Measurements from ENCODE around the gene MTREX. TPM values are rescaled to one million over a fixed set of nuclear protein-coding genes. Genes with fewer than 3 reads are reported as not detected.

The MTREX gene
- total and polyA plus RNA-seq, 7 donors: 11.3 to 76.7 (median 59.0) TPM

DNA sequence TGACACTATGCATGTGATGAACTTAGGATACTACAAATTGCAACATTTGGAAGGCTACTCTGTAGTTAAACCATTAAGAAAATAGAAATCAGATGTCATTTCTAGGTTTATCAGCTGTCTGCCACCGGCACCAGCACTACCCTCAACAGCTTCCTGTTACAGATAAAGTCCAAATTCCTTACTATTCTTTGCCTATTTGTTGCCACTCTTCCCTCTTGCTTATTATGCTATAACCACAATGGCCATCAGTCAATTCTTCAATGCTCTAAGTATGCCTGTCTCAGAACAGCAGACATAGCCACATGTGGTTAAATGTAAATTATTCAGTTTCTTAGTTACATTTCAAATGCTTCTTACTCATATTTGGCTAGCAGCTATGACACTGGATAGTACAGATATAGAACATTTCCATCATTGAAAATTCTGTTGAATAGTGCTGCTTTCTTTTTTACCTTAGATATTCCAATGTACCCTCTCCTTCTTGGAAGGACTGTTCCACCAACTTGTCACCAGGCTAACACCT lies 21.3 kb upstream of the MTREX start:
- DNase-seq: no peak
- peaks cover 6 to 100% (median 52%) of the 10 kb centered on the region in 4 donors for H3K36me3 ChIP-seq
- intact Hi-C loops (cut with DNase I): loop anchor here (10.0 kb wide), 1 partner anchor 668 kb away; no protein-coding TSS in a partner anchor

DNA sequence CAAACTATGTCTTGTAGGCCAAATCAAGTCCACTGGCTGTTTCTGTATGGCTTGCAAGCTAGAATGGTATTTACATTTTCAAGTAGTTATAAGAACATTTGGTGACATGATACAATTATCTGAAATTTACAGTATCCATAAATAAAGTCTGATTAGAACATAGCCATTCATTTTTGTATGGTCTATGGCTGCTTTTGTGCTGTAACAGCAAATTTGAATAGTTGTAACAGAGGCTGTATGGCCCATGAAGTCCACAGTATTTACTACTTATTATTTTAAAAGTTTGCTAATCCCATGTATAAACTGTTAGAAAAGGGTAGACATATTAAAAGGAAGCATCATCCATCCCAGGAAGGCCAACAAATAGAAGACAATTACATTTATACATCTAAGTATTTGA lies 18.0 kb upstream of the MTREX start:
- TF ChIP-seq POLR2A (IDR thresholded peaks at IDR 0.05): no peak
- TF ChIP-seq, protein P1, sequence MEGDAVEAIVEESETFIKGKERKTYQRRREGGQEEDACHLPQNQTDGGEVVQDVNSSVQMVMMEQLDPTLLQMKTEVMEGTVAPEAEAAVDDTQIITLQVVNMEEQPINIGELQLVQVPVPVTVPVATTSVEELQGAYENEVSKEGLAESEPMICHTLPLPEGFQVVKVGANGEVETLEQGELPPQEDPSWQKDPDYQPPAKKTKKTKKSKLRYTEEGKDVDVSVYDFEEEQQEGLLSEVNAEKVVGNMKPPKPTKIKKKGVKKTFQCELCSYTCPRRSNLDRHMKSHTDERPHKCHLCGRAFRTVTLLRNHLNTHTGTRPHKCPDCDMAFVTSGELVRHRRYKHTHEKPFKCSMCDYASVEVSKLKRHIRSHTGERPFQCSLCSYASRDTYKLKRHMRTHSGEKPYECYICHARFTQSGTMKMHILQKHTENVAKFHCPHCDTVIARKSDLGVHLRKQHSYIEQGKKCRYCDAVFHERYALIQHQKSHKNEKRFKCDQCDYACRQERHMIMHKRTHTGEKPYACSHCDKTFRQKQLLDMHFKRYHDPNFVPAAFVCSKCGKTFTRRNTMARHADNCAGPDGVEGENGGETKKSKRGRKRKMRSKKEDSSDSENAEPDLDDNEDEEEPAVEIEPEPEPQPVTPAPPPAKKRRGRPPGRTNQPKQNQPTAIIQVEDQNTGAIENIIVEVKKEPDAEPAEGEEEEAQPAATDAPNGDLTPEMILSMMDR (IDR thresholded peaks at IDR 0.05): no peak
- Histone ChIP-seq H3K36me3 (peaks cover 0 to 100% (median 57%) of the 10 kb centered on the region in 4 donors), H3K9me3 (no peaks in the 10 kb centered on the region), H3K4me3 (no peak overlapping the region), H3K27me3 (no peaks in the 10 kb centered on the region), H3K27ac (no peak overlapping the region), H3K4me1 (no peaks in the 10 kb centered on the region)
- intact Hi-C loops (cut with DNase I): loop anchor here (10.0 kb wide), 1 partner anchor 665 kb away; no protein-coding TSS in a partner anchor
- no peak for DNase-seq

More for the DNA sequence above, 21.3 kb upstream of the MTREX start:
- WGBS, 2 donors: 65 to 76% methylated on average over 1 of the region's 1 CpG
- no peak overlapping the region for H3K4me3 ChIP-seq
- no peaks in the 10 kb centered on the region for H3K27me3 ChIP-seq
- no peak for TF ChIP-seq POLR2AphosphoS5 (IDR thresholded peaks at IDR 0.05)
- TF ChIP-seq EP300 (IDR thresholded peaks at IDR 0.05): no peak
- TF ChIP-seq POLR2A (IDR thresholded peaks at IDR 0.05): no peak
- TF ChIP-seq, protein P1 (IDR thresholded peaks at IDR 0.05): no peak
- H3K27ac ChIP-seq: no peak overlapping the region
- H3K9me3 ChIP-seq: no peaks in the 10 kb centered on the region
- H3K4me1 ChIP-seq: no peaks in the 10 kb centered on the region

DNA sequence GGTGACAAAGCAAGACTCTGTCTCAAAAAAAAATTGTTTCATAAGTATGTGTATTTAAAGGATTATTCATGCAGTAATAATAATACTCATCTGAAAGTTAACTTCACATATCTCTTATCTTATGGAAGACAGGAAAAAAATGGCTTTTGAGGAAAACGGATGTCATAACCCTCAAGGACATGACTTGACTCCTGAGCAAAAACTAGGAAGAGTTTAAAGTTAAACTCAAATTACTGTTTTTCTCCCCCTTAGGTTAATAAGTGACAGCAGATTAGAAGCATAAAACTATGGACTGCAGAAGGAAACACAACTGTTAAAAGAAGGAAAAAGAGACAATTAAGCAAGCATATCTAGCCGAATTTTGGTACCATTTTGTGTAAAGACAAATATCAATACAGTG lies 16.8 kb upstream of the MTREX start:
- intact Hi-C loops (cut with DNase I): no loop called here
- Histone ChIP-seq H3K27me3 (no peaks in the 10 kb centered on the region), H3K27ac (no peak overlapping the region), H3K4me3 (no peak overlapping the region), H3K4me1 (no peaks in the 10 kb centered on the region), H3K36me3 (peaks cover 0 to 100% (median 54%) of the 10 kb centered on the region in 4 donors), H3K9me3 (no peaks in the 10 kb centered on the region)
- TF ChIP-seq POLR2AphosphoS5 (IDR thresholded peaks at IDR 0.05): no peak
- TF ChIP-seq EP300 (IDR thresholded peaks at IDR 0.05): no peak
- no peak for TF ChIP-seq POLR2A (IDR thresholded peaks at IDR 0.05)
- TF ChIP-seq, protein P1 (IDR thresholded peaks at IDR 0.05): no peak
- no peak for DNase-seq
- 56 to 86% methylated on average over 2 of the region's 2 CpGs for WGBS, 2 donors

DNA sequence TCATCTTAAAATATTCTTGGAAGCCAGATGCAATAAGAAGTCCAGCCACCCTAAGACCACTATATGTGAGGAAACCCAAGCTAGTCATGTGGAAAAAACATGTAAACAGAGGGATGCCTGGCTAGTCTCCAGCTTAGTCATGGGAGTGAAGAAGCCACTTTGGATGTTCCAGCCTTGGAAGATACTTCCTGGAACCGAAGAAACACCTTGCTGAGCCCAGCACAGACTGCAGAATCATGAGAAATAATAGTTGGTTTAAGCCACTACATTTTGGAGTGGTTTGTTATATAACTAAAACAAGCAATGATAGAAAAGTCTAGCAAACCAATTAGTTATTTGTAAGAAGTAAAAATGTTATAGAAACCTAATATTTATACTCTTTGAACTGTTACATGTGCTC lies 12.9 kb upstream of the MTREX start:
- TF ChIP-seq, protein P1 (IDR thresholded peaks at IDR 0.05): no peak
- no peak for DNase-seq
- Histone ChIP-seq H3K27me3 (no peaks in the 10 kb centered on the region), H3K27ac (no peak overlapping the region), H3K4me3 (no peak overlapping the region), H3K36me3 (peaks cover 6 to 71% (median 36%) of the 10 kb centered on the region in 4 donors), H3K9me3 (no peaks in the 10 kb centered on the region), H3K4me1 (no peaks in the 10 kb centered on the region)
- 93 to 98% methylated on average over 1 of the region's 1 CpG for WGBS, 2 donors
- intact Hi-C loops (cut with DNase I): no loop called here

DNA sequence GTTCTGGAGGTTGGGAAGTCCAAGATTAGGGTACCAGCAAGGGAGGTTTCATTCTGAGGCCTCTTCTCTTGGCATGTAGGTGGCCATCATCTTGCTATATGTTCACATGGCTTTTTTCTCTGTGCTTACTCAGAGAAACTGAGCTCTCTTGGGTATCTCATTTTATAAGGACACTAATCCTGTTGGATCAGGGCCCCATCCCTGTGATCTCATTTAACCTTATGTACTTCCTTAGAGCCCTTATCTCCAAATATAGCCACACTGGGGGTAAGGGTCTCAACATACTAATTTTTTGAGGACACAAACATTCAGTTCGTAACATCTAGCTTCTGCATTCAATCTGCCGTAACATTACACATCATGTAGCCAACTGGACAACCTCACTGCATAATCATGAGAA lies 6.9 kb upstream of the MTREX start:
- H3K4me1 ChIP-seq: peaks cover 0 to 31% (median 29%) of the 10 kb centered on the region in 4 donors
- H3K9me3 ChIP-seq: no peaks in the 10 kb centered on the region
- intact Hi-C loops (cut with DNase I): no loop called here
- no peak overlapping the region for H3K4me3 ChIP-seq
- no peaks in the 10 kb centered on the region for H3K27me3 ChIP-seq
- TF ChIP-seq EP300 (IDR thresholded peaks at IDR 0.05) (no peak), POLR2AphosphoS5 (IDR thresholded peaks at IDR 0.05) (no peak), POLR2A (IDR thresholded peaks at IDR 0.05) (no peak)
- TF ChIP-seq, protein P1 (IDR thresholded peaks at IDR 0.05): no peak
- no peak for DNase-seq
- WGBS, 2 donors: 97 to 100% methylated on average over 2 of the region's 2 CpGs
- H3K36me3 ChIP-seq: peaks cover 0 to 17% (median 3%) of the 10 kb centered on the region in 4 donors
- no peak overlapping the region for H3K27ac ChIP-seq
